ENCODE measurements around the gene DLG3.

The DLG3 gene

GRCh38 chrX:70437921-70438665, 6.5 kb upstream of the DLG3 start:
- no peak for DNase-seq

- no peak for DNase-seq
These were observed 5.6 kb upstream of the DLG3 start for GRCh38 chrX:70439016-70439415.

- no peak for DNase-seq
These were observed 2.4 kb upstream of the DLG3 start for GRCh38 chrX:70442224-70442623.

GRCh38 chrX:70444946-70445656, 466 bp downstream of the DLG3 start:
- no peak for DNase-seq

GRCh38 chrX:70445951-70446350, 1.3 kb downstream of the DLG3 start:
- DNase-seq: no peak

GRCh38 chrX:70446380-70447350, 2.0 kb downstream of the DLG3 start:
- DNase-seq: no peak

GRCh38 chrX:70449457-70449966, 4.9 kb downstream of the DLG3 start:
- no peak for DNase-seq

GRCh38 chrX:70452143-70452733, 7.6 kb downstream of the DLG3 start:
- peak; percentile 12 for DNase-seq

- no peak for DNase-seq
These were observed 8.5 kb downstream of the DLG3 start for GRCh38 chrX:70453024-70453618.

- peak; percentile 96 for DNase-seq
These were observed 10.1 kb downstream of the DLG3 start for GRCh38 chrX:70454441-70455365.

GRCh38 chrX:70455366-70456202, 10.9 kb downstream of the DLG3 start:
- no peak for DNase-seq

- no peak for DNase-seq
These were observed 11.6 kb downstream of the DLG3 start for GRCh38 chrX:70456256-70456655.

GRCh38 chrX:70461026-70461425, 16.4 kb downstream of the DLG3 start:
- DNase-seq: no peak

GRCh38 chrX:70464051-70464450, 19.4 kb downstream of the DLG3 start:
- DNase-seq: no peak

- no peak for DNase-seq
These were observed 22.3 kb downstream of the DLG3 start for GRCh38 chrX:70466968-70467367.

- DNase-seq: no peak
These were observed 24.1 kb downstream of the DLG3 start for GRCh38 chrX:70468709-70469108.

- no peak for DNase-seq
These were observed 26.2 kb downstream of the DLG3 start for GRCh38 chrX:70470850-70471289.

- no peak for DNase-seq
These were observed 31.7 kb downstream of the DLG3 start for GRCh38 chrX:70476166-70476933.

Measured in NCI-H1436 treated with DMSO at 0.1 percent for 48 hours (cell line).